ENCODE data around the gene RCOR2.

The RCOR2 gene

DNA sequence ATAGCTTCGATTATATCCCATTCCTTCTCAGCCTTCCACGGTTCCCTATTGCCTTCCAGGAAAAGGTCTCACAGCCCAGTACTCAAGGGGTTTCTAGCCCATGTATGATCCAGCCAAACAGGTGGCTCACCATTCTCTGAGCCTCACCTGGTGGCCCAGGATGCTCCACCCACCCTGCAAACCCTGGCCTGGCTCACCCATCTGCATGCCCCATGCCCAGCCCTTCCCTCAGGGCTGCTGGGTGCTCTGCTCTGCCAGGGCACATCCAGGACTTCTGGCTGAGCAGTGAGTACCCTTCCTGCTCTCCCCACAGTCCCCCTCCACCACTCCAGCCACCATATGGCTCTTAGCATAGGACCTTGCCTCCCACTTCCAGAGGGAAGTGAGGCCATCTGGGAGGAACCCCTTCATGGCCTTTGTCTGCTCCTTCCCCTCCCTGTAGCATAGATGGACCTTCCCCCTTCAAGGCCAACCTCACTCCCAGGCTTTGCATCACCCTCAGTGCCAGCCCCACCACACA is 5.8 kb upstream of the RCOR2 start:
- DNase-seq, result no peak

DNA sequence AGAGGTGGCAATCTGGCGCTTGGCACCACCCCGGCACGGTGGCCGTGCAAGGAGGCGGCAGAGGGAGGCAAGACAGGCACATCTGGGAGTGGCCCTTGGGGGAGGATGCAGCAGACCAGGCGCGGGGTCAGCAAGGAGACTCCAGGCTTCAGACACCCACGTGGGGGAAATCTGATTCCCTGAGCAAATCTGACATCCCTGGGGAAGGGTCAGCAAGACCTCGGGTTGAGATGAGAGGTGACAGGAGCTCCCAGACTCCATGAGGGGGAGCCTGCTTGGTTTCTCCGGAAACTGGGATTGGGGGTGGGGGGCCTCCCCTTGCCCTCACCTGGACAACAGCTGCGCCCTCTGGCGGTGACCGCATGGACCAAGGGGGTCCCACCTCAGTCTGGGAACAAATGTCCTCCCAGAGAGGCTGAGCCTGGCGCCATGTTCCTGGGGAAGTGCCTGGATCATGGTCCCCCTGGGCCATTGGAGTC is 4.0 kb upstream of the RCOR2 start:
- no peak for DNase-seq

DNA sequence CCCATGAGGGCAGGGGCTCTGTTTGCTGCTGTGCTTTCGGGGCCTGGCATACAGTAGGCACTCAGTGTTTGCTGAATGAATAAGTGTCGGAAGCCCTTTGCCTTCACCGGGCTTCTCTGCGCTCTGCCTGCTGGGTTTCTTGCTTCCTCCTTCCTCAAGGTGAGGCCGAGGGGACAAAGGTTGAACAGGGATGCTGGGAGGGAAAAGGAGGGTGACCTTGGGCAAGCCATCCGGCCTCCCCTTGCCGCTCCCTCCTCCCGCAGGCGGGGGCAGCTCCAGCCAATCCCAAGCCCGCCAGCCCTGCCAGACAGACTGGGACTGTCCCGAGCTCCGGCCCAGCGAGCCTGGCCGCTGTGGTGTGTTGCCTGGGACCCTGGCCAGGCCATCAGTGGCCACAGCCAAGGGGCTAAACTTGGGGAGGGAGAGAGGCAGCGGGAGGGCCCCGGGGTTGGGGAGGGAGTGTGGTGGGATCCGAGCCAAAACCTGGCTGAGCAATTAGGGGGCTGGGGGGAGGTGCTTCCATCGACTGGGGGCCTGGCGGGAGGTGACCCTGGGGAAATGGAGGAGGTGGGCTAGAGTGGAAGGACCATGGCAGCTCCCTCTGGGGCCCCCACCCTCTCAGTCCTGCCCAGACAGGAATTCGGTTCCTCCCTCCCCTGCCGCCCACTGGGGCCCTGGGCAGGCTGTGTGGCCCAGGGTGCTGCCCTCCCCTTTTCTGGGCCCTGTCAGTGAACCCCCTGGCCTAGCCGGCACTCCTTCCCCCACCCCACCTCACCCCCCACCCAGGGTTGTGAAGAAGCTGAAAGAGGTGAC is 3.4 kb upstream of the RCOR2 start:
- DNase-seq, result no peak

DNA sequence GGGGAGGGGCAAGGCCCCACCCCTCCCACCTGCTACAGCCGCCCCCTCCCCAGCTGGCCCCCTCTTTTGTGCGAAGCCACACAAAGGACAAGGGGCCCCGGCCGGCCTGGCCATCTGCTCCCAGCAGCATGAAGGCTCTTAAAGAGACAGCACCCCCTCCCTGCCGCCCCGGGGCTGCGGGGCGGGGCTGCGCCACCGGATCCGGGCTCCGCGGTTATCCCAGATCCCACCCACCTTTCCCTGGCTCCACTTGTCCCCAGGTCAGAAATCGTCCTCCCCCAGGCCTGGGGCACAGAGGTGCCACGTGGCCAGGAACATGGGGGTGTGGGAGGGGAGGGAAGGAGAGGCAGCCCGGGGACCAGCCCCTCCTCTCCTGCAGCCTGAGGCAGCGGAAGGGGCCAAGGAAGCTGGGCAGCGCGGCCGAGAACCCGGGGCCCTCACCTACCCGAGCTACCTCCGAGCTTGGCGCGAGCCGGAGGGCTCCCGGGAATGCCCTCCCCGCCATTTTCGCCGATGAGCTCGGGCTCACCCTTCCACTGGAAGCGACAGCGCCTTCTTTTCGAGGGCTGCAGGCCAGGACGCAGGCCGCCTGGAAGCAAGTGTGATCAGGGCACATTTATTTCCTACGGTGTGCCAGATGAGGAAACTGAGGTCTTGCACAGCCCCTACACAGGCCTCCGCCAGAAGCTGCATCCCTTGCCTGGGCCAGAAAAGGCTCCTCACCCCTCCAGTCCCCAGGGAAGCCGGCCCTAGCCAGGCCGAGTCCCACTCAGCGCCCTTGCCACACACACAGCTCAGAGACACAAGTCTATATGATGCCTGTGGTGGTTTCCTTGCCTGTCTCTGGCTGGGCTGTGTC is 2.5 kb upstream of the RCOR2 start:
- DNase-seq, result no peak

GRCh38 chr11:63918507-63919191 is 1.7 kb upstream of the RCOR2 start:
- no peak for DNase-seq

GRCh38 chr11:63917692-63918506 is 935 bp upstream of the RCOR2 start:
- DNase-seq, result peak; percentile 91

- peak; percentile 39 for DNase-seq
Observed at GRCh38 chr11:63915961-63916836, 765 bp downstream of the RCOR2 start.

GRCh38 chr11:63914896-63915691 is 1.9 kb downstream of the RCOR2 start:
- DNase-seq, result no peak

- DNase-seq, result no peak
Observed at GRCh38 chr11:63913866-63914830, 2.8 kb downstream of the RCOR2 start.

- no peak for DNase-seq
Observed at GRCh38 chr11:63912678-63913077, 4.3 kb downstream of the RCOR2 start.

DNA sequence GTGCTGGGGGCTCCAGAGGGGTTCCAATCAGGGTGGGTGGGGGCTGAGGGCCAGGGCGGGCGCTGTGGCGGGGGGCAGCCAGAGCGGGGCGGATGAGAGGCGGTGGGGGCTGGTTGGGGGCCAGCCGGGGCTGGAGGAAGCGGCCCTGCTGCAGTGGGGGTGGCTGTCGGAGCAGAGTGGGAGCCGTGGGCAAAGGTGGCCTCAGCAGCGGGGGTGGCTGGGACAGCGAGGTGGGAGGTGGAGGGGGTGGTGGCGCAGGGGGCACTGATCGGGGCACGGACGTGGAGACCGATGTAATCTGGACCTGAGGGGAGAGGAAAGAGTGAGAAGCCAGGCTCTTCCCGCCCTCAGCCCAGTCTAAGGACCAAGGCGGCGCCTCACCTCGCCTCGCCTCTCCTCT is 5.1 kb downstream of the RCOR2 start:
- no peak for DNase-seq

GRCh38 chr11:63911440-63911839 is 5.5 kb downstream of the RCOR2 start:
- no peak for DNase-seq

DNA sequence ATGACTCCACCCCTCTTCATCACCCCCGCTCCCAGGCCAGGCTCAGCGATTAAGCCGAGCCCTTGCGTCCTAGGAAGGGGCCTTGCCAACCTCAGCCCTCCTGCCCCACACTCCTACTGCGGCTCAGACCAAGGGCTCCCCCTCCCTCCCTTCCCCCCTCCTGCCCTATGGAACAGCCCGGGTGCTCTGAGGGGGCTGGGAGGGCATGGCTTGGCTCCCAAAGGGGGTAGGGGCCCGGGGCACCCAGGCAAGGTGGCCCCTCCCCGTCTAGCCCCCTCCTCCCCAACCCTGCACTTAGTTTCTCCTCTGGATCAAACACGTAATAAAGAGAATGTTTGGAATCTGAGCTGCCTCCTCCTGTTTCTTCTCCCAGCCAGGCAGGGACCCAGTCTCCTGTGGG is 6.3 kb downstream of the RCOR2 start:
- DNase-seq, result no peak

- no peak for DNase-seq
Observed at GRCh38 chr11:63909591-63910506, 7.1 kb downstream of the RCOR2 start.

- no peak for DNase-seq
Observed at GRCh38 chr11:63908631-63909401, 8.1 kb downstream of the RCOR2 start.

GRCh38 chr11:63907808-63908530 is 9.0 kb downstream of the RCOR2 start:
- no peak for DNase-seq

All from COR-L47 (cell line).